Measurements from ENCODE around the gene TMIGD1.

TMIGD1 gene

DNA sequence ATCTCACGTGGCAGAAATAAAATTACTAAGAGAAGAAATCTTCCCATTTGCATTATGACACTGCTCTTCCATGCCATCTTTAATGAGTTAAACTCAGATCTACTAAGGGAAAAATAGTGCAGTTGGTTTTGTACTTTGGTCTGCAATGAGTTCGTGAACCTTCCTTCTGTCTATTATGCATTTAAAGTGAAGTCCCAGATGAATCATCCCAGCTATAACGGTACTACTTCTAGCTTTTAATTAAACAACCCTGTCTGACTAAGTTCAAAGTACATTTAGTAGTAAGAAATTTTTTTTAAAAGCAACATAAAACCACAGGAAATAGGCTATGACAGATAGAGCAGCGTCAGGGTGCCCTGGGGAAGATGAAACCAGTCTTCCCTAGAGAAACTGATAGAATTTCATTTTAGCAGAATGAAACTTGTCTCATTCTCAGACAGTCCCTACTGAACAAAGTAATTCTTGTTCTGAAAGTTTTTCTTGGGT lies 1.8 kb downstream of the TMIGD1 start:
- Histone ChIP-seq H3K27ac (replicated peaks) (no peak overlapping the region), H3K4me3 (replicated peaks; ENCODE audit: insufficient read depth, low read length) (no peak overlapping the region), H3K27me3 (ENCODE audit: insufficient read depth, poor library complexity, severe bottlenecking) (no peaks in the 10 kb centered on the region)
- DNase-seq (ENCODE audit: low read depth in 1 of 2, low spot score in 1 of 2) = no peak
- TF ChIP-seq POLR2AphosphoS5 (IDR thresholded peaks at IDR 0.05; ENCODE audit: low read depth) = no peak
- TF ChIP-seq GABPA (IDR thresholded peaks at IDR 0.05; ENCODE audit: low read depth) = no peak

DNA sequence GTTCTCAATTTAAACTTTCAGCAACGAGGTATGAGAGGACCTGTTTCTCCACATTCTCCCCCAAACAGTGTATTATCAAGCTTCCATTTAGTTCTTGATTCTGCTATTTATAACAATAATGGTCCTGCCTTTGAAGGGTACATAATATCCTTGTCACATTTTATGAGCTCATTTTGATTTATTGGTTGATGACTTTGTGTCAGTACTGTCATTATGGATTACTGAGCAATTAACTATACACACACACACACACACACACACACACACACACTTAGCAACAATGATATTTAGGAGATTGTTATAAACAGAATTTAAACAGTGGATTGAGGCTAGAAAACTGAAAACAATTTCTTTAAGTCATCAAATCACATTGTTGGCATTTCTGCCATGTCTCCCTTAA lies 7.0 kb downstream of the TMIGD1 start:
- H3K27ac ChIP-seq (replicated peaks) = no peak overlapping the region
- no peak for DNase-seq (ENCODE audit: low read depth in 1 of 2, low spot score in 1 of 2)
- no peak overlapping the region for H3K4me3 ChIP-seq (replicated peaks; ENCODE audit: insufficient read depth, low read length)
- H3K27me3 ChIP-seq (ENCODE audit: insufficient read depth, poor library complexity, severe bottlenecking) = no peaks in the 10 kb centered on the region
- TF ChIP-seq SPI1 (IDR thresholded peaks at IDR 0.05; ENCODE audit: borderline replicate concordance, low read depth) (no peak), GABPA (IDR thresholded peaks at IDR 0.05; ENCODE audit: low read depth) (no peak), POLR2AphosphoS5 (IDR thresholded peaks at IDR 0.05; ENCODE audit: low read depth) (no peak)
- TF ChIP-seq, protein P1, sequence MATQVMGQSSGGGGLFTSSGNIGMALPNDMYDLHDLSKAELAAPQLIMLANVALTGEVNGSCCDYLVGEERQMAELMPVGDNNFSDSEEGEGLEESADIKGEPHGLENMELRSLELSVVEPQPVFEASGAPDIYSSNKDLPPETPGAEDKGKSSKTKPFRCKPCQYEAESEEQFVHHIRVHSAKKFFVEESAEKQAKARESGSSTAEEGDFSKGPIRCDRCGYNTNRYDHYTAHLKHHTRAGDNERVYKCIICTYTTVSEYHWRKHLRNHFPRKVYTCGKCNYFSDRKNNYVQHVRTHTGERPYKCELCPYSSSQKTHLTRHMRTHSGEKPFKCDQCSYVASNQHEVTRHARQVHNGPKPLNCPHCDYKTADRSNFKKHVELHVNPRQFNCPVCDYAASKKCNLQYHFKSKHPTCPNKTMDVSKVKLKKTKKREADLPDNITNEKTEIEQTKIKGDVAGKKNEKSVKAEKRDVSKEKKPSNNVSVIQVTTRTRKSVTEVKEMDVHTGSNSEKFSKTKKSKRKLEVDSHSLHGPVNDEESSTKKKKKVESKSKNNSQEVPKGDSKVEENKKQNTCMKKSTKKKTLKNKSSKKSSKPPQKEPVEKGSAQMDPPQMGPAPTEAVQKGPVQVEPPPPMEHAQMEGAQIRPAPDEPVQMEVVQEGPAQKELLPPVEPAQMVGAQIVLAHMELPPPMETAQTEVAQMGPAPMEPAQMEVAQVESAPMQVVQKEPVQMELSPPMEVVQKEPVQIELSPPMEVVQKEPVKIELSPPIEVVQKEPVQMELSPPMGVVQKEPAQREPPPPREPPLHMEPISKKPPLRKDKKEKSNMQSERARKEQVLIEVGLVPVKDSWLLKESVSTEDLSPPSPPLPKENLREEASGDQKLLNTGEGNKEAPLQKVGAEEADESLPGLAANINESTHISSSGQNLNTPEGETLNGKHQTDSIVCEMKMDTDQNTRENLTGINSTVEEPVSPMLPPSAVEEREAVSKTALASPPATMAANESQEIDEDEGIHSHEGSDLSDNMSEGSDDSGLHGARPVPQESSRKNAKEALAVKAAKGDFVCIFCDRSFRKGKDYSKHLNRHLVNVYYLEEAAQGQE (IDR thresholded peaks at IDR 0.05; ENCODE audit: insufficient replicate concordance, low read depth) = no peak
- TF ChIP-seq, protein P2, sequence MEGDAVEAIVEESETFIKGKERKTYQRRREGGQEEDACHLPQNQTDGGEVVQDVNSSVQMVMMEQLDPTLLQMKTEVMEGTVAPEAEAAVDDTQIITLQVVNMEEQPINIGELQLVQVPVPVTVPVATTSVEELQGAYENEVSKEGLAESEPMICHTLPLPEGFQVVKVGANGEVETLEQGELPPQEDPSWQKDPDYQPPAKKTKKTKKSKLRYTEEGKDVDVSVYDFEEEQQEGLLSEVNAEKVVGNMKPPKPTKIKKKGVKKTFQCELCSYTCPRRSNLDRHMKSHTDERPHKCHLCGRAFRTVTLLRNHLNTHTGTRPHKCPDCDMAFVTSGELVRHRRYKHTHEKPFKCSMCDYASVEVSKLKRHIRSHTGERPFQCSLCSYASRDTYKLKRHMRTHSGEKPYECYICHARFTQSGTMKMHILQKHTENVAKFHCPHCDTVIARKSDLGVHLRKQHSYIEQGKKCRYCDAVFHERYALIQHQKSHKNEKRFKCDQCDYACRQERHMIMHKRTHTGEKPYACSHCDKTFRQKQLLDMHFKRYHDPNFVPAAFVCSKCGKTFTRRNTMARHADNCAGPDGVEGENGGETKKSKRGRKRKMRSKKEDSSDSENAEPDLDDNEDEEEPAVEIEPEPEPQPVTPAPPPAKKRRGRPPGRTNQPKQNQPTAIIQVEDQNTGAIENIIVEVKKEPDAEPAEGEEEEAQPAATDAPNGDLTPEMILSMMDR (IDR thresholded peaks at IDR 0.05; ENCODE audit: insufficient read depth, low read length) = no peak

DNA sequence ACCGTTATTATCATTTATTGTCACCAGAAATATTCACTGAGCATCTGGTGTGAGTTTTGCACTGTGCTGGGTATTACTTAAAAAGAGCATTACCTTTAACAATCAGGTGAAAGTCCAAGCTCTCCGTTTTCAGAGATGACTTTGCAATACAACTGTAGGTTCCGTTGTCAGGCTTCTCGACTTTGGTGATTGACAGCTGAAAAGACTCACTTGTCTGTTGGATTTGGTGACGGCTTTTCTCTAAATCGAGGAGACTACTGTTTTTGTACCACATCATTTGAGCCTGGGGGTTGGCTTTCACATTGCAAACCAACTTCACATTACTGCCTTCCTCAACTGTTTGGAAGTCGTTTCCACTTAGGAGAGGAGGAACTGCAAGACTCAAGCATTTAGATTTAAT lies 9.1 kb downstream of the TMIGD1 start:
- H3K4me3 ChIP-seq (replicated peaks; ENCODE audit: insufficient read depth, low read length) = no peak overlapping the region
- H3K27ac ChIP-seq (replicated peaks) = no peak overlapping the region
- DNase-seq (ENCODE audit: low read depth in 1 of 2, low spot score in 1 of 2) = no peak
- H3K27me3 ChIP-seq (ENCODE audit: insufficient read depth, poor library complexity, severe bottlenecking) = no peaks in the 10 kb centered on the region
- no peak for TF ChIP-seq SPI1 (IDR thresholded peaks at IDR 0.05; ENCODE audit: borderline replicate concordance, low read depth)

DNA sequence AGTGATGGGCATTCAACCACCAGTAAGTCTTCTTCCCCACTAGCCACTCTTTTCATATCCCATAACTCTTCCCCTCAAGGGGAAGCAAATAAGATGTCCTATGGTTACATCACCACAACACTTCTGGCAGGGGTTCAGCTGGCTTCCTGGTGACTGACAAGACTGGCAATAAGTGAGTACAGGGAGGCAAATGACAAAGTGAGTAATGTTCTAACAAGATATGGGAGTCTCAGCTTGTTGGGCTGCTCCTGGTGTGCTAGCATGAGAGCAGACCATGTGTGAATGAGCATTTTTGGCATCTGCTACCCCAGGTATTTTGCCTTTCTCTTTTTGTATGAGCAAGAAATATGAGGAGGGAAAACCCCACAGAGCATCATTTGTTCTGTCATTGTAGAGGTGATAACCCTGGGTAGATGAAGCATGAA lies 9.9 kb downstream of the TMIGD1 start:
- no peak overlapping the region for H3K27ac ChIP-seq (replicated peaks)
- no peak overlapping the region for H3K4me3 ChIP-seq (replicated peaks; ENCODE audit: insufficient read depth, low read length)
- DNase-seq (ENCODE audit: low read depth in 1 of 2, low spot score in 1 of 2) = peak; percentile 56 to 79
- H3K27me3 ChIP-seq (ENCODE audit: insufficient read depth, poor library complexity, severe bottlenecking) = no peaks in the 10 kb centered on the region
- TF ChIP-seq GABPA (IDR thresholded peaks at IDR 0.05; ENCODE audit: low read depth) = no peak
- no peak for TF ChIP-seq POLR2AphosphoS5 (IDR thresholded peaks at IDR 0.05; ENCODE audit: low read depth)
- no peak; the same call in 1 of the 2 replicates for TF ChIP-seq SPI1 (IDR thresholded peaks at IDR 0.05; ENCODE audit: borderline replicate concordance, low read depth)
- TF ChIP-seq, protein P1 (IDR thresholded peaks at IDR 0.05; ENCODE audit: insufficient replicate concordance, low read depth) = no peak
- TF ChIP-seq, protein P2 (IDR thresholded peaks at IDR 0.05; ENCODE audit: insufficient read depth, low read length) = no peak

DNA sequence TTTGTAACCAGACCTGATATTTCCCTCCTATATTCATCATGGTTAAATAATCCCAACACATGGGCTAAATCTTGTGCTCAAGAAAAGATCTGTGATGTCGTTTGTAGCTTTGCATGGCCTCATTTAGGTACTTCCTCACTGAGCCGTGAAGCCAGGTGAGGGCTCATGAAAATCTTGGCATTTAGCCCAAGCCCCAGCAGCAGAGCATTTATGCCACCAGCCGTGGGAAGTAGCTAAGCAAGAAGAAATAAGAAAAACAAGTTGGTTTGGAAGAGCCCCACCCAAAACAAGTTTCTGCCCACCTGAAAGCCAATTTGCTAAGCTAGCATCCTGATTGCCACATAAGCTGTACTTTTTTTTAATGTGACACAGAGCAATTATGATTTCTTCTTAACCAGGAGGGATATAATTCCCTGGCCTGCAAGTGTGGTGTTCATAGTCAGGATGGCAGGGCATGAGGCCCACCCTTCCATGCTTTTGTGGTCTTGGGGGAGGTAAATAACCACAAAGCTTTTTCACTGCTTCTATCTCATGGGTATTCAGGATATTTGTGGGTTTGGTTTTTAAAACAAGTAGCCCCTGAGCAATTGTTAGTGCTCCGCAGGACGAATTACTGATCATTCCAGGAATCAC lies 10.5 kb downstream of the TMIGD1 start:
- Histone ChIP-seq H3K27ac (replicated peaks) (no peak overlapping the region), H3K4me3 (replicated peaks; ENCODE audit: insufficient read depth, low read length) (no peak overlapping the region), H3K27me3 (ENCODE audit: insufficient read depth, poor library complexity, severe bottlenecking) (no peaks in the 10 kb centered on the region)
- DNase-seq (ENCODE audit: low read depth in 1 of 2, low spot score in 1 of 2) = peak; percentile 50 to 83
- TF ChIP-seq POLR2AphosphoS5 (IDR thresholded peaks at IDR 0.05; ENCODE audit: low read depth) (no peak), SPI1 (IDR thresholded peaks at IDR 0.05; ENCODE audit: borderline replicate concordance, low read depth) (peak; percentile 87; the same call in 1 of the 2 replicates)
